NCI-H446 (cell line): Measurements from ENCODE around the gene BBX.
A peak's percentile ranks its signal among the peaks of the same experiment; 100 is the strongest.

Experiments used
- DNase-seq, 2 experiments: peaks; one replicate each; lab custom pipeline; 2025; lab: John Stamatoyannopoulos, UW

The BBX gene

DNA sequence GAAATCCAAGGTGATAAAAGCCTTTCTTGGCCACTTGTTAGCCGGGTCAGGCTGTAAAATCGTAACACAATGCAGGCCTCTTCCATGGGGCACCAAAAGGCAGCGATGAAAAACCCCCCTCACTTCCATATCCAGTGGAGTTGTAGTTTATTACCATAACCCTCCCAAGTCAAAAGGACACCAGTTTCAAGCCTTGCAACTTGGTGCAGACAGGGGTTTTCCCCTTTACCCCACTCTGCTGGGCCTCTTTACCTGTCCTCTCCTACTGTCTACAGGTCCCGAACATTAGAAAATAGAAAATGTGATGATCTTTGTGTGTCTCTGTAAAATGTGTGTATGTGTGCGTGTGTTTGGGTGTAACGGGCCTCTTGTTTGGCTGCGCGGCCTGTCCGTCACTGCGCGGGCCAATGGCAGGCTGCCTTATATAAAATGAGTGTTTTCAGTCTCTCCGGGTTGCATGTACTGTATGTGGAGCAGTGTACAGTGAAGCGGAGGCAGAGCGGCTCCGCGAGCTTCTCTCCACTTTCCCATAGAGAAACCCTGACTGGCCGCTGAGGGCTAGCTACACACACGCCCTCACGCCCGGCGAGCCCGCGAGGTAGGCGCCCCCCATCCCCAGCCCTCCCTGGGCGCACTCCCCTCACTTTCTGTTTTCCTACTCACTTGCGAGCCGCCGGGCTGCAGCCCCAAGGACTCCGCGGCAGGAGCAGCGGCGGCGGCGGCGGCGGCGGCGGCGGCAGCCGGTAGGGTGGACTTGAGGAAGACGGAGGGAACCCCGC is at the start of gene BBX:
TSS of gene BBX (plus strand) at position 453 of the 779 bp plus-strand sequence. CDS start 187,499 bp downstream, outside the sequence.
- DNase-seq, result peak; percentile 84 to 94

DNA sequence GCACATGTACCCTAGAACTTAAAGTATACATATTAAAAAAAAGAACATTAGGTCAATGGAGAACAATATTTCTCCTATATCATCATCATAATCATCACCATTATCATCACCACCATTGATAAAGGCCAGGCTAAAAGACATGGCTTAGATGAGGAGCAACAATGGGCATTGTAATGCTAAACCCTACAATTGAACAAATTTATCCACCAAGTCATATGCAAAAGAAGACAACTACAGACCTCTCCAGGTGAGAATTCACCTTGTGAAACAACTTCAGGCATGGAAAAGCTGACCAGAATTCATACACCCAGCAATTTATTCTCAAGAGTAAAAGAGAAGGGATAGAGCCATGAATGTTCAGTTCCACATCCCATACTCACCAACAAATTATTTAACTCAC is 46.3 kb upstream of the BBX start:
- no peak for DNase-seq

- no peak for DNase-seq
These were observed 35.3 kb upstream of the BBX start for GRCh38 chr3:107487490-107487889.

GRCh38 chr3:107488942-107489341 is 33.8 kb upstream of the BBX start:
- DNase-seq, result no peak

DNA sequence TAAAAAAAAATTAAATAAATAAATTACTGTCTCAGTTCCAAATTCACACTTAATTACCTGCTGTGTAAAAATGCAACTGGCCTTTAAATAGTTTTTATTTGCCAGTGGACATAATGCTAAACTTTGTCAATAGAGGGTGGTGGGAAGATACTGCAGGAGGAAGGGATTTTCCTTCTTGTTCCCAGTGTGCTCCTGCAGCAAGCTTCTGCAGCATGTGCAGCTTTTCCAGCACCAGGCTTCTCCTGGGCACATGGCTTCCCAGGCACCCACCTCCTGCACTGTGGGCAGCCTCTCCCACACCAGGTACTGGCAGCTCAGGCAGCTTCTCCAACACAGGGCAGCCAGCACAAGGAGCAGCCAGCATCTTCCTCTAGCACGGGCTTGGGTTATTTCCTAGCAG is 29.6 kb upstream of the BBX start:
- DNase-seq, result no peak

- no peak for DNase-seq
These were observed 25.9 kb upstream of the BBX start for GRCh38 chr3:107496855-107497254.

- no peak for DNase-seq
These were observed 24.1 kb upstream of the BBX start for GRCh38 chr3:107498646-107499045.

- no peak for DNase-seq
These were observed 16.3 kb upstream of the BBX start for GRCh38 chr3:107506458-107506857.

- DNase-seq, result no peak
These were observed 14.4 kb upstream of the BBX start for GRCh38 chr3:107508331-107508730.

- DNase-seq, result peak in 1 of 2 experiments; percentile 8
These were observed 10.7 kb upstream of the BBX start for GRCh38 chr3:107512108-107512507.

DNA sequence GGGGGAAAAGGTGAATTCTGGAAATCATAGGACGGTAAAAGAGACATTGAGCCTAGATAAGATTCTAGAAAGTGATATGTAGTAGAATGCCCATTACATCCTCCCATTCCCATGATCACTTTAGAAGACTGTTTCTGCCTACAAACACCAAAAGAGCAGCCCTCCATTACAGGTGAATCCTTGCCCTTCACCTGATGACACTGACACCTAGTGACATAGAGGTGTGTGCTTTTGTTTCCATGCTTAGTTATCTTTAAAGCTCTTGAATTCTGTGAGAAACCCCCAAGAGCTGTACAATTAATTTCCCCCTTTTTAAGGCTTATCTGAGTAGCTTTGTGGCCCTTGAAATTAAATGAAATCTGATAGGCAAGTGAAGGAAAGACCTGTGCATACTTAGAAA is 8.3 kb upstream of the BBX start:
- no peak for DNase-seq

DNA sequence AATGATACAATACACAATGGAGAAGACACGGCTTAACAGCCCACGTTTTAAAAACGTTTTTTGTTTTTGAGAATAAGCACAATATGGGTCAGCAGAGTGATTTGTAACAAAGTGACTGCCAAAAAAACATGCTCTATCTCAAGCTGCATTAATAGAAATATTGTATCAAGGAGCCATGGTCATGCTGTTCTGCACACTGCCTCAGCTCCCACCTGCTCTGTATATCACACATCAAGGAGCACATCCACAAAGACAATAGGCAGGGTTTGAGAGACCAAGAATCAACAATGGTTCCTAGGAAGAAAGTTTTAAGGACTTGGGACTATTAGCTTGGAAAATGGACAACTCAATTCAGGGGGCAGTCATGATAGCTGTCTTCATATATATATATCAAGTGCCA is 6.3 kb upstream of the BBX start:
- no peak for DNase-seq

- no peak for DNase-seq
These were observed 2.2 kb upstream of the BBX start for GRCh38 chr3:107520535-107520934.

DNA sequence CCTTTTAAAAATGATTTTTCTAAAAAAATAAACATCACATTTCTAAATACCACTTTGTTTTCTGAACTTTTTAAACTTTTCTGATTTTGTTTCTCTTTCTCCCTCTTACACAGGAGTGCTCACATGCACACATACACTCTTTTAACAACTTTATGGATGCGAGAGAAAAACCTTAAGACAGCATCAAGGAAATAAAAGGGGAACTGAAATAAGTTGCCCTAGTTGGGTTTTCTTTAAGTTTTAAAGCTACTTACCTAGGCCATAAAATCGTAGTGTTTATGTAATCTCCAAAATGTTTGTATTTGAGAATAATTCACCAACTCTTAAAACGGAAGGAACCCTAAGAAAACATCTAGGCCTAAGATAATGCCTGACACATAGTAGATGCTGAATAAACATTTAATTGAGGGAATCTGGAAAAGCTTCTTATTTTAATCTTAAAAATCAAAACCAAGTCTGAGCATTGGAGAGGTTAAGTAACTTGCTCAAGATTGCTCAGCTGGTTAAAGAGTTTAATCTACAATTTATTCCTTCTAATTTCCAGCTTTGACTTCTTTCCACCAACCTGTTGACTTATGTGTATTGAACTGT is 1.2 kb upstream of the BBX start:
- DNase-seq, result no peak

- no peak for DNase-seq
These were observed 452 bp downstream of the BBX start for GRCh38 chr3:107523289-107523538.

GRCh38 chr3:107523539-107524325 is 970 bp downstream of the BBX start:
- peak; percentile 10 to 15 for DNase-seq

GRCh38 chr3:107524326-107524840 is 1.6 kb downstream of the BBX start:
- no peak for DNase-seq

- DNase-seq, result no peak
These were observed 2.3 kb downstream of the BBX start for GRCh38 chr3:107524841-107525643.

DNA sequence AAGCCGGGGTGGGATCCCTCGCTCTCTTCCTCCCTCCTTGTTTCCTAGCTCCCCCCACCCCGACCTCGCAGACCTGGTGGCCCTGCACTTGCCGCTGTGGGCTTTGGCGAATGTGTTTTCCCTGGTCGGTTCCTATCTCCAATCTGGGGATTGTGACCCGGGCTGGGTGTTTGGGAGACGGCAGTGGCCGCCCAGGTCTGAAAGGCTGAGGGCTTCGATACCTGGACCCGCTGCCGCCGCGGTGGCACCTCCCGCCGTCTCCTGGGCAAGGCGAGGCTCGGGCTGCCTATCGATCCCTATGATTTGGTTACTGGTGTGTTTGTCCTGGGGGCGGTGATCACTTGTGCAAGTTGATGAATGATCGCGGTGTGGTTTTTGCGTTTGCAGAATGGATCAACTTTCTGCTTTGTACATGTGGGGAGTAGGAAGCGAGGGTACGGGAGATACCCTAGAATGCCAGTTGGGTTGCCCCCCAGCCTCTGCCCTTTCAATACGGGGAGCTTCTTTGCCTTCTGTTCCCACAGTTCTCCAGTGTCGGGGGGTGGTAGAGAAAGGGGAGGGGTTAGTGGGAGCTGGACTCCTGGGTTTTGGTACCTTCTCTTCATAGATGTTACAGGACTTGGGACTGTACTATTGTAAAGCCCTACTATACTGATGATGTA is 3.0 kb downstream of the BBX start:
- no peak for DNase-seq

DNA sequence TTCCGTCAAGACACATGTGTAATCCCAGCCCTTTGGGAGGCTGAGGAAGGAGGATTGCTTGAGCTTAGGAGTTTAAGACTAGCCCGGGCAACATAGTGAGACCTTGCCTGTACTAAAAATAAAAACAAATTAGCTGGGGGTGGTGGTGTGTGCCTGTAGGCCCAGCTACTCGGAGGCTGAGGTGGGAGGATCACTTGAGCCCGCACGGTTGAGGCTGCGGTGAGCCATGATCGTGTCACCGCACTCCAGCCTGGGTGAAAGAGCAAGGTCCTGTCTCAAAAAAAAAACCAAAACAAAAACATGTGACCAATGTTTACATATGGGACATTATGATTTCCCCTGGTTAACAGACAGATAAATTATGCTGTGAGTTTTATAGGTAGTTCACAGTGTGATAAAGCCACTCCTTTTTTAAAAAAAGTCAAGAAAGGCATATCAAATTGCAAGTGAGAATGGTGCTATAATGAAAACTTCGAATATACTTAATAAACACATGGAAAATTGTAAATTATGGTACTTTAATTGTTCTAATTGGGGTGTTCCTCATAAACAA is 9.2 kb downstream of the BBX start:
- DNase-seq, result no peak

DNA sequence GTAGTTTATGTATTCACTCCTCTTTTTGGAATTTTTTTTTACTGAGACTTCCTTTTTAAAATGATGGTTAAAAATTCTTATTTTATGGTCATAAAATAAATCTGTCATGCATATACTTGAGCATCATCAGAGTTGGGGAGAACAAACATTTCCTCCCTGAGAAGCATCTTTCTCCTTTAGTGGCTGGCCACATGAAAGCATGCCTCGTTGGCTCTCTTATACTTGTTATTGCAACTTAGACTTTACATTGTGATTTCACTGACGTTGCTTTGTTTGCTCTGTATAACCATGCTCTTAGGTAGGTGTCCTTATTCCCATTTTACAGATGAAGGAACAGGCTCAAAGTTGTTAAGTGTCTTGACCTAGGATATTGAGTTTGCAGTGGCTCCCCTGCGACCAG is 18.1 kb downstream of the BBX start:
- DNase-seq, result no peak
